ELR (cell line): ENCODE results near the gene STOML1.

Experiments used
- DNase-seq: peaks from one replicate; pipeline ENCODE4 v3.0.0-alpha.2; 2015; ENCODE audit warnings: low read depth

Gene STOML1, protein sequence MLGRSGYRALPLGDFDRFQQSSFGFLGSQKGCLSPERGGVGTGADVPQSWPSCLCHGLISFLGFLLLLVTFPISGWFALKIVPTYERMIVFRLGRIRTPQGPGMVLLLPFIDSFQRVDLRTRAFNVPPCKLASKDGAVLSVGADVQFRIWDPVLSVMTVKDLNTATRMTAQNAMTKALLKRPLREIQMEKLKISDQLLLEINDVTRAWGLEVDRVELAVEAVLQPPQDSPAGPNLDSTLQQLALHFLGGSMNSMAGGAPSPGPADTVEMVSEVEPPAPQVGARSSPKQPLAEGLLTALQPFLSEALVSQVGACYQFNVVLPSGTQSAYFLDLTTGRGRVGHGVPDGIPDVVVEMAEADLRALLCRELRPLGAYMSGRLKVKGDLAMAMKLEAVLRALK

GRCh38 chr15:73991726-73992593 lies at the start of gene STOML1:
TSS of gene STOML1 (minus strand) at chr15:73992295. CDS start at chr15:73992223, 72 bp downstream.
- DNase-seq = peak; percentile 93

- DNase-seq = no peak
Observed at GRCh38 chr15:74041311-74041756, 49.2 kb upstream of the STOML1 start.

DNA sequence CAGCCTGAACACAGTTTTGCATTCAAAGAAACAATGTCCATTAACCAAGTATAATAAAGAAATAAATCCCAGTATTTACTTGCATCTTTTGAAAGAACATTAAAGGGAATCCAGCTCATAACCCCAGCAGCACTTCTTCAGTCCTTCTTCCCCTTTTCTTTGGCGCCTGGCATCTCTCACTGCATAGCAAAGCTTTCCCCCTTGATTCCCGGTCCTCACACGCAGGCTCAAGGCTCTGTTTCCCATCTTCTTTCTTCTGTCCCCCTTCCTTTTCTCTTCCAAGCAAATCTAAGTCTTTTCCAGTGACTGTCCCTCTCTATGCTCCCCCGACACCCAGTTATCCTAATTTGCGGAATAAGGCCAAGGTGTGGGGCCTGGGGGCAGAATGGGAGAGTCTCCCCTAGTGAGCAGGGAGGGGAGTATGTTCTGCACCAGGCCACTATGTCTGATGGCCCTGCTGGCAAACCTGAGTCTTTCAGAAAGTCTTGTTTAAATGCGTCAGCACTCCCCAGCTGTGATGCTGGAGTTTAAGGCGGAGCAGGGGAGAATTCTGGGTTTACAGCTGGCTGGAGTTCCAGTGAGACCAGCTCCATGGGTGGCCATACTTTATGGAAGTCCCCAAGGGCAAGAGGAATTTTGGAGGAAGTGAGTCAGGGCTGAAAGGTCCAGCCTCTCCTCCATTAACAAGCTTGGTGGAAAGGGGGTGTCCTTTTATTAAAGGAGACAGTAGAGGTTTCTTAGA lies 48.2 kb upstream of the STOML1 start:
- peak; percentile 91 for DNase-seq

- no peak for DNase-seq
Observed at GRCh38 chr15:74039656-74040010, 47.5 kb upstream of the STOML1 start.

DNA sequence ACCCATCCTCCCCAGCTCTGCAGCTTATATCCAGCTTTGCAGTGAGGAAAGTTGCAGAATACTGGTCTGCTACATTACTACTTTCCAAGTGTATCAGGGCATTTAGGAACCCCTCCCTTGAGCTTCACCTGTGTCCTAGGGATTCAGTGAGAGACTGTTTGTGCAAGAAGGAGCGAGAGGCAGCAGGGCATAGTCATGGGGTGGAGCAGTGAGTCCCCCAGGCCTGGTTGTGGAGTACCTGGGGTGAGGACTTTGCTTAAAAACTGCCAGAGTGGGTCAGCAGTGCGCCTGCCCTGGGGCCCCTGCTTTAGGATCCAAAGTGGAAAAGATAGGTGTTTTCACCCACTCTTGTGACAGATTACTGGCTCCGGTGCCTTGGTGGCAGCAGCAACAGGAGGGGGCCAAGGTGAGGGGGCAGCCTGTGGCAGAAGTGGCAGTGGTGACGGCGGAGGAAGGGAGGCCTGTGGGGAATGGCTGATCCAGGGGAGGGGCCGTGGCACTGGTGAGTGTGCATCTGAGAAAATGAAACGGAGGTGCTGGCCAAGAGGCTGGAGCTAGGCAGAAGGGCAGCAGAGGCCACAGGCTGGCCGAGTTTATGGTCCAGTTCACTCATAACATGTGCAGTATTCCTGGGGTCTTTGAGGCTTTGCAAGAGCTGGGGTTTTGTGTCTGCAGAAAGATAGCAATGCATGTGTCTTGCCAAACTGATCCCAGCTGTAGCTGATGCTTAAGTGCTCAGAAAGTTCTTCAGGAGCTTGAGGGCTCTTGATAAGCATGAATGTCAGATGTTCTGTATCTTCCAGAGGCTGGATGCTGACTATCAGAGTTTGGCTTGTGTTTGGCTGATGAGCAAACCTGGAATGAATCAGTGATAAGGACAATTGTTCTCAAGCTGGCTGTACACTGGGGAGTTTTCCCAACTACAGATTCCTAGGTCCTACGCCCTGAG lies 46.9 kb upstream of the STOML1 start:
- DNase-seq = peak; percentile 15

DNA sequence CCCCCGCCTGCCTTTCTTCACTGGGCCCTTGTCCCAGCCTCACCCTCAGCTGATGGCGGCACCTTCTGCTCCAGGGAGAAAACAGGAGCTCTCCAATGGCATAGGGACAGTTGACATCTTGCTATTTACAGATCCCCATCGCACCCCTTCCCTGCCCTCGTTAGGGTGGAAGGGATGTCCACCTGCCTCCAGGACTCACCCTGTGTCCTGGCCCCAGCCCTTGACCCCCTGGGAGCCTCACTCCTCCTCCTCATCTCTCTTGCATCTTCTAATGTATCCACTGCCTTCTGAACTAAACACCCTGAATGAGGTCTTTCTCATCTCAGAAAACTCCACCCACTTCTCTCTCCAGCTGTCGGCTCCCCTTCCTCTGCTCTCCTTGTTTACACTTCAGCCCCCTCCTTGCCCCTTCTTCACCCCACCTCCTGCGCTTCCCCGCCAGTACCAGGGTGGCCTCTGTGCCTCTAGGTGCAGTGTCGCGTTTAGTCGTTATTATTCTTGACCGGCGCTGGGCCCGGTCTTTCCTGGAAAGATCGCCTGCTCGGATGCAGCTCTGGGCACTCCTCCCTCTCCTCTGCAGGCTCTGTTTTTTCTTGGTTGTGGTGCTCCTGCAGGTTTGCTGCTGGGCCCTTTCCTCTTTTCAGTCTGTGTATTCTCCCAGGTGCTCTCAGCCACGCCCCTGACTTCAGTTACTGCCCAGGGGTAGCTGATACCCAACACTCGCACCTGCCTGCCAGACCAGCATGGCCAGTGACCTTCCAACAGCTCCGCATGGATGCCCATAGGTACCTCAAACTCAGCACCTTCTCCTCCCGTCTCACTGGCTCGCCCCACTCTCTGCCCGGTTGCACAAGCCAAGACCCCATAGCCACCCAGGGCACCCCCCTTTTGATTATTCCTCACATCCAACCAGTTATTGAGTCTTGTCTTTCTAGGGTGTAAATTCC lies 45.3 kb upstream of the STOML1 start:
- no peak for DNase-seq

DNA sequence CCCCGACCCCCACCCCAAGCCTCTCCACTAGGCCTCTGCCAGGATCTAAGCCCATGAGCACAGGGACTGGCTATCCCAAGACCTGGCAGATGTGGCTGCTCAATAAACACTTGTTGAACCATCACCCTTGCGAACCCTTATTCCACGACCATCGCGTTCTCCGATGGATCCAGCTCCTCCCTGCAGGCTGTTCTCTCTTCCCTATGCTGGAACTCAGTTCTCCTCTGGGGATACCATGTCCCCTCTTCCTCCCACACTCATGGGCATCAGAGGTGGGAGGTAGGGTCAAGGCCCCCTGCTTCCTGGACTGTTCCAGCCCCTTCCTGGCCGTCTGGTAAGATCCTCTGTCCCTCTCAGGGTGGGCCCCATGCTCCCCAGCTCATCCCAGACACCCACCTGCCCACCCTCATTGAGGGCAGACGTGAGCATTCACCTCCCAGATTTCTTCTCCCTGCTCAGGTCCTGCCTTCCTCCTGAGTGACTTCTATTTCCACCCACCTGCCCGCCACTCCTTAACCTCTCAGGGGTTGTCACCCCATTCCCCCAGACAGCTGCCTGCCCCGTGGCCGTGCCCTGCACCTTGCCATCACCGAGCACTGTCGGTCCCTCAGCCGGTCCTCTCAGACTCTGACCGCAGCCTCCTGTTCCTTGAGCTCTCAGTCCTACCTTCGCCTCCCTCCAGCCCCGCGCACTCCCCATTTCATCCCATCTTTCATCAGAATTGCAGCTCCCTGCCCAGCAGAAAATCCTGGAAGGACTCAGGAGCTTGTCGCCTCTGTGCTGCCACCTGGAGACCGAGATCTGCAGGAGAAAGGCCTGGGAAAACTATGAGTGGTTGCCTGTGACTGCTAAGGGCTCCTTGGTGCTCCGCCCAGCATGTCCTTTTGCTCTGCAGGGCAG lies 44.4 kb upstream of the STOML1 start:
- DNase-seq = peak; percentile 68

- no peak for DNase-seq
Observed at GRCh38 chr15:74035121-74036017, 43.3 kb upstream of the STOML1 start.

- DNase-seq = no peak
Observed at GRCh38 chr15:74034206-74034755, 42.2 kb upstream of the STOML1 start.

DNA sequence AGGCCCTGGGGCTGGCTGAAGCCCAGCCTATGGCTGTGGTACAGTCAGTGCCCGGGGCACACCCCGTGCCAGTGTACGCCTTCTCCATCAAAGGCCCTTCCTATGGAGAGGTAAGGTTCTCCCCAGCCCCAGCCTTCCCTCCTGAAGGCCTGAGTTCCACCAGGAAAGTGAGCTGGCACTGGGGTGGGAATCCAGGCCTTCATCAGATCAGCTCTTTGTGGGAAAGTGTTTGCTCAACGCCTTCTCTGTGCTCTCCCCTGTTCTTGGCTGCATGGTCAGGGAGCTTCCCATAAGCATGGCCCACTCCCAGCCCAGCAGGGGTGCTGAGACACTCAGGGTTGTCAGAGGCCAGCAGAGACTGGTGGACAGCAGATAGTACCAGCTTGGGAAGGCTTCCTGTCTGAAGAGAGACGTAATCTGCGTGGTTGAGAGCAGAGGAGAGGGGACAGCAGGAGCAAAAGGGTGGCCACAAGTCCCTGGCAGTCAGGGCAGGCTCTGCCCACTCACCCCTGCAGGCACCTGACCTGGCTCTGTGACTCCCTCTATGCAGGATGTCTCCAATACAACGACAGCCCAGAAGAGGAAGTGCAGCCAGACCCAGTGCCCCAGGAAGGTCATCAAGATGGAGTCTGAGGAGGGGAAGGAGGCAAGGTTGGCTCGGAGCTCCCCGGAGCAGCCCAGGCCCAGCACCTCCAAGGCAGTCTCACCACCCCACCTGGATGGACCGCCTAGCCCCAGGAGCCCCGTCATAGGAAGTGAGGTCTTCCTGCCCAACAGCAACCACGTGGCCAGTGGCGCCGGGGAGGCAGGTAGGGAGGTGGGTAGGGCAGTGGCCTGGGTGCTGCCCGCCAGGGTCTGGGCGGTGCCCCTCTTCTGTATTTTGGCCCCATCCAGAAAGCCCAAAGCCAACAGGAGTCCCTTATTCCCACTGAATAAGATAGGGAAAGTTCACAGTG lies 40.8 kb upstream of the STOML1 start:
- DNase-seq = no peak

- no peak for DNase-seq
Observed at GRCh38 chr15:74032046-74032445, 40.0 kb upstream of the STOML1 start.

DNA sequence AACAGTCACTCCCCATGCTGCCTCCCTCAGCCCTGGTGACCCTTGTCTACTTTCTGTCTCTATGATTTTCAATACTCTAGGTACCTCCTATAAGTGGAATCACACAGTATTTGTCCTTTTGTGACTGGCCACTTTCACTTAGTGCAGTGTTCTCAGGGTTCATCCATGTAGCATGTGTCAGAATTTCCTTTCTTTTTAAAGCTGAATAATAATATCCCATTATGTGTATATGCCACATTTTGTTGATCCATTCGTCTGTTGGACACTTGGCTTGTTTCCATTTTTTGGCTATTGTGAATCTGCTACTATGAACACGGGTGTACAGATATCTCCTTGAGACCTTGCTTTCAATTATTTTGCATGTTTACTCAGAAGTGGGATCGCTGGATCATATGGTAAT lies 36.6 kb upstream of the STOML1 start:
- DNase-seq = no peak

DNA sequence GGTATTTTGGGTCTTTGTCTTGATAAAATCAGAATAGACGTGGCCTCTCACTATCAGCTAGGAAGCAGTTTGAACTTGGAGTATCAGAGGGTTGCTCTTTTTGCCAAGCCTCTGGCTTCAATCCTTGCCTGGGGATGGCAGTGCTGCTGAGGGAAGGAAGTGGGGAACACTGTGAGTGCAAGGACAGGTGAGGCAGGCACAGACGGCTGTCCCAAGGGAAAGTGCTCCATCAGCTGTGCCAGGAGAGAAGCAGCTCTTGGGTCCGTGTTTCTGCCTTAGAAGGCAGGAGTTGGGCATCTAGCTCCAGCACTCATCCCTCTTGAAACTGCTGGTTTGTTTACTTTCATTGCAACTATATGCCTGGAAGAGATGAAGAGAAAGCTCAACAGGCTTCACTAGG lies 35.6 kb upstream of the STOML1 start:
- no peak for DNase-seq

- peak; percentile 48 for DNase-seq
Observed at GRCh38 chr15:74025436-74025835, 33.3 kb upstream of the STOML1 start.

GRCh38 chr15:74024687-74025086 lies 32.6 kb upstream of the STOML1 start:
- DNase-seq = no peak

GRCh38 chr15:74022706-74023470 lies 30.8 kb upstream of the STOML1 start:
- no peak for DNase-seq
